Erythroblast (primary cell): ENCODE data around the gene CHD1.

Source experiments
- GATA1 ChIP-seq: IDR thresholded peaks from 2 replicates; pipeline ENCODE4 v1.6.1; 2011; ENCODE audit warnings: low read depth, mild to moderate bottlenecking, control low read depth, low read length, moderate library complexity
- POLR2A ChIP-seq: IDR thresholded peaks from 2 replicates; pipeline ENCODE4 v1.6.1; 2011; ENCODE audit warnings: mild to moderate bottlenecking, low read length

- TF ChIP-seq POLR2A (no peak), GATA1 (no peak)
Measured at GRCh38 chr5:98827161-98827560, 101.6 kb downstream of the CHD1 start.
